IMR-90 (cell line): Measurements from ENCODE around the gene GRAMD1C. TPM values are rescaled to one million over a fixed set of nuclear protein-coding genes. Genes with fewer than 3 reads are reported as not detected.

ENCODE experiments used
- ATAC-seq: fragments of 200-7000 bp; cut with Tn5 transposase; 2 replicates; pipeline ENCODE4 v1.9.1; 2020; ENCODE audit warnings: low read depth, mild to moderate bottlenecking, moderate library complexity
- BruUV-seq: library from RNA; stranded (reverse); fragments of 400-500 nt; replicated peaks from 2 replicates; lab custom pipeline; 2021; lab: Mats Ljungman, UMichigan
- CTCF ChIA-PET: fragments of 300-600 bp; formaldehyde crosslinking; extraction: SDS; loops from one replicate; lab custom pipeline; 2021; ENCODE audit warnings: antibody characterized with exemption; lab: Yijun Ruan, JAX
- POLR2A ChIA-PET: fragments of 300-600 bp; sonication (Branson Sonifier 250); formaldehyde crosslinking; loops from one replicate; lab custom pipeline; 2022; ENCODE audit warnings: antibody characterized with exemption; ENCODE audit not compliant: unreplicated experiment; lab: Charles Lee
- DNase-seq: peaks from one replicate; pipeline ENCODE4 v3.0.0; 2013
- H2AFZ ChIP-seq: replicated peaks from 2 replicates; pipeline ENCODE3; 2013; ENCODE audit warnings: low read length, mild to moderate bottlenecking; ENCODE audit not compliant: poor library complexity
- H2AK5ac ChIP-seq: 2 replicates; pipeline ENCODE4 v1.6.1; 2013; ENCODE audit warnings: low read depth, low read length, inconsistent platforms
- H2AK9ac ChIP-seq: replicated peaks from 2 replicates; pipeline ENCODE3; 2013; ENCODE audit warnings: mild to moderate bottlenecking, low read depth, low read length, moderate library complexity; ENCODE audit not compliant: poor library complexity
- H2BK120ac ChIP-seq: 2 replicates; pipeline ENCODE4 v1.6.1; 2013; ENCODE audit warnings: low read depth, low read length, inconsistent platforms
- H2BK15ac ChIP-seq: 3 replicates; pipeline ENCODE4 v1.6.1; 2013; ENCODE audit warnings: low read depth, low read length, inconsistent platforms
- H2BK20ac ChIP-seq: 2 replicates; pipeline ENCODE4 v1.6.1; 2013; ENCODE audit warnings: low read depth, mild to moderate bottlenecking, inconsistent platforms, low read length, moderate library complexity
- H2BK5ac ChIP-seq: 2 replicates; pipeline ENCODE4 v1.6.1; 2013; ENCODE audit warnings: mild to moderate bottlenecking, low read depth, low read length, inconsistent platforms; ENCODE audit not compliant: poor library complexity, severe bottlenecking
- H3K14ac ChIP-seq: replicated peaks from 2 replicates; pipeline ENCODE4 v1.6.1; 2013; ENCODE audit warnings: low read depth, low read length, inconsistent platforms
- H3K18ac ChIP-seq: 2 replicates; pipeline ENCODE4 v1.6.1; 2013; ENCODE audit warnings: low read depth, low read length, control low read depth
- H3K23ac ChIP-seq: 2 replicates; pipeline ENCODE4 v1.6.1; 2013; ENCODE audit warnings: low read depth, low read length, inconsistent platforms
- H3K27ac ChIP-seq: 2 replicates; pipeline ENCODE4 v1.5.1; 2013; ENCODE audit warnings: mild to moderate bottlenecking, control low read depth, low read length; ENCODE audit not compliant: insufficient read depth
- H3K27me3 ChIP-seq: 2 replicates; pipeline ENCODE4 v1.6.1; 2013; ENCODE audit warnings: low read length; ENCODE audit not compliant: control insufficient read depth, insufficient read depth
- H3K36me3 ChIP-seq: 2 replicates; pipeline ENCODE4 v1.6.1; 2013; ENCODE audit warnings: low read length, mixed read lengths; ENCODE audit not compliant: control insufficient read depth, insufficient read depth
- H3K4ac ChIP-seq: 2 replicates; pipeline ENCODE4 v1.6.1; 2013; ENCODE audit warnings: low read depth, low read length, inconsistent platforms
- H3K4me1 ChIP-seq: 2 replicates; pipeline ENCODE4 v1.6.1; 2013; ENCODE audit warnings: low read length, mixed read lengths; ENCODE audit not compliant: control insufficient read depth, insufficient read depth
- H3K4me2 ChIP-seq: 2 replicates; pipeline ENCODE4 v1.6.1; 2013; ENCODE audit warnings: low read depth, mild to moderate bottlenecking, control low read depth, low read length, moderate library complexity
- H3K4me3 ChIP-seq: 2 replicates; pipeline ENCODE4 v1.5.1; 2013; ENCODE audit warnings: low read depth, mild to moderate bottlenecking, control low read depth, low read length, moderate library complexity; ENCODE audit not compliant: insufficient read depth
- H3K56ac ChIP-seq: 2 replicates; pipeline ENCODE4 v1.6.1; 2013; ENCODE audit warnings: low read length, inconsistent platforms; ENCODE audit not compliant: insufficient read depth; ENCODE audit errors: extremely low read depth
- H3K79me1 ChIP-seq, 2 experiments: 2 replicates each; pipeline ENCODE4 v1.6.1; 2013; ENCODE audit warnings: low read length in 2 of 2, inconsistent platforms in 1 of 2, low read depth in 1 of 2
- H3K9ac ChIP-seq: 2 replicates; pipeline ENCODE4 v1.6.1; 2013; ENCODE audit warnings: low read depth, low read length, control low read depth
- H3K9me1 ChIP-seq: 2 replicates; pipeline ENCODE4 v1.6.1; 2013; ENCODE audit warnings: low read length, inconsistent platforms; ENCODE audit not compliant: insufficient read depth
- H3K9me3 ChIP-seq: 2 replicates; pipeline ENCODE4 v1.6.1; 2013; ENCODE audit warnings: low read length; ENCODE audit not compliant: control insufficient read depth, insufficient read depth
- H4K20me1 ChIP-seq: 2 replicates; pipeline ENCODE4 v1.6.1; 2013; ENCODE audit warnings: low read length, inconsistent platforms; ENCODE audit not compliant: insufficient read depth
- H4K5ac ChIP-seq: 2 replicates; pipeline ENCODE4 v1.6.1; 2013; ENCODE audit warnings: mild to moderate bottlenecking, low read depth, low read length, control low read depth
- H4K8ac ChIP-seq, 2 experiments: 2 replicates each; pipeline ENCODE4 v1.6.1; 2013; ENCODE audit warnings: low read depth in 2 of 2, low read length in 2 of 2, control low read depth in 1 of 2, inconsistent platforms in 1 of 2
- H4K91ac ChIP-seq: 2 replicates; pipeline ENCODE4 v1.6.1; 2013; ENCODE audit warnings: low read depth, low read length, inconsistent platforms; ENCODE audit not compliant: insufficient read depth
- CEBPB ChIP-seq: IDR thresholded peaks from 2 replicates; pipeline ENCODE4 v1.6.1; 2012; ENCODE audit warnings: low read depth, low read length, improper control_type of control experiment
- CTCF ChIP-seq: conservative IDR thresholded peaks from 2 replicates; pipeline ENCODE4 v1.5.1; 2012; ENCODE audit warnings: mild to moderate bottlenecking, low read depth, low read length, improper control_type of control experiment
- MXI1 ChIP-seq: IDR thresholded peaks from 2 replicates; pipeline ENCODE4 v1.6.1; 2012; ENCODE audit warnings: low read depth, mild to moderate bottlenecking, low read length, moderate library complexity, borderline replicate concordance
- NFE2L2 ChIP-seq: fragments of 150-350 bp; IDR thresholded peaks from 2 replicates; pipeline ENCODE4 v1.6.1; 2016; ENCODE audit warnings: low read depth, mild to moderate bottlenecking, low read length
- POLR2A ChIP-seq: IDR thresholded peaks from 2 replicates; pipeline ENCODE4 v1.6.1; 2012; ENCODE audit warnings: mild to moderate bottlenecking, low read depth, low read length
- RCOR1 ChIP-seq: IDR thresholded peaks from 2 replicates; pipeline ENCODE4 v1.6.1; 2012; ENCODE audit warnings: mild to moderate bottlenecking, low read length, improper control_type of control experiment; ENCODE audit not compliant: insufficient replicate concordance
- WGBS, 2 experiments: methylation state at CpG; one replicate each; pipeline versions ENCODE4 v1.1.5 to v1.1.7; 2013; ENCODE audit warnings: missing lambda C conversion rate in 2 of 2; ENCODE audit not compliant: insufficient read length in 1 of 2; ENCODE audit errors: extremely low coverage in 2 of 2; 5-methylcytosine and 5-hydroxymethylcytosine counted together
- dilution Hi-C: fragments of 300-500 bp; cut with HindIII; formaldehyde crosslinking; loops from one replicate; pipeline ENCODE4 v1.14.3; 2018; ENCODE audit warnings: low sequenced_read_pairs; ENCODE audit not compliant: unreplicated experiment
- in situ Hi-C: fragments of 300-500 bp; cut with MboI; formaldehyde crosslinking; loops from 3 replicates; pipeline ENCODE4 v1.14.3; 2019; ENCODE audit warnings: low sequenced_read_pairs, inconsistent platforms, mixed read lengths
- intact Hi-C: fragments of 100-400 bp; cut with micrococcal nuclease; formaldehyde crosslinking; loops from 2 replicates; pipeline ENCODE4 v1.10.0; 2022
- polyA plus RNA-seq, 3 experiments: library from polyadenylated mRNA; depleted of rRNA; stranded (reverse); fragments of >200 nt; gene quantifications; 2 replicates each; pipeline ENCODE4 v1.2.3, GENCODE V29; 2012; ENCODE audit warnings: low replicate concordance in 1 of 3
- total RNA-seq: library from RNA; depleted of rRNA; stranded (reverse); fragments of >200 nt; gene quantifications from 2 replicates; pipeline ENCODE4 v1.2.3, GENCODE V29; 2012

Gene GRAMD1C
- total and polyA plus RNA-seq, 2 of the 4 experiments (the other 2 are of a cell fraction) = 2.5 to 5.0 TPM

- WGBS, 2 experiments = no CpG with 5 or more reads among the region's 3 CpGs
- Histone ChIP-seq H2BK15ac (no peak overlapping the region), H4K20me1 (no peaks in the 10 kb centered on the region), H2AFZ (no peak overlapping the region), H4K5ac (no peak overlapping the region), H3K4me3 (no peak overlapping the region), H3K9ac (no peak overlapping the region), H4K91ac (no peak overlapping the region), H2AK9ac (no peak overlapping the region), H2BK120ac (no peak overlapping the region), H3K4me1 (no peaks in the 10 kb centered on the region), H3K18ac (no peak overlapping the region), H3K4ac (no peak overlapping the region), H3K23ac (no peak overlapping the region), H3K36me3 (no peaks in the 10 kb centered on the region), H3K27me3 (no peaks in the 10 kb centered on the region), H3K9me3 (no peaks in the 10 kb centered on the region), H3K79me1 (no peaks in the 10 kb centered on the region), H3K56ac (no peak overlapping the region), H3K14ac (no peak overlapping the region), H2AK5ac (no peak overlapping the region), H2BK20ac (no peak overlapping the region), H2BK5ac (no peak overlapping the region), H3K9me1 (no peaks in the 10 kb centered on the region), H3K27ac (no peak overlapping the region), H4K8ac (no peak overlapping the region), H3K4me2 (no peak overlapping the region)
- intact Hi-C loops (no loop called here), dilution Hi-C loops (no loop called here), in situ Hi-C loops (no loop called here)
- no TSS peak for BruUV-seq
- CTCF ChIA-PET = interaction anchor here (1.0 kb wide), 1 partner anchor 52 kb away, joined by 4 read pairs; no protein-coding TSS in a partner anchor
- TF ChIP-seq POLR2A (no peak), RCOR1 (no peak), MXI1 (no peak), NFE2L2 (no peak), CTCF (no peak), CEBPB (no peak)
- ATAC-seq (no peak), DNase-seq (no peak)
- POLR2A ChIA-PET = no interaction called here
Measured at GRCh38 chr3:113896930-113897329, 58.3 kb downstream of the GRAMD1C start.
